ENCODE results near the gene GPR171.
A peak's percentile ranks its signal among the peaks of the same experiment; 100 is the strongest.
"Not testable (repeated sequence)": the region's sequence is repeated elsewhere in the genome, so short reads cannot be mapped to it uniquely, and the experiment has no call there.

The GPR171 gene, protein sequence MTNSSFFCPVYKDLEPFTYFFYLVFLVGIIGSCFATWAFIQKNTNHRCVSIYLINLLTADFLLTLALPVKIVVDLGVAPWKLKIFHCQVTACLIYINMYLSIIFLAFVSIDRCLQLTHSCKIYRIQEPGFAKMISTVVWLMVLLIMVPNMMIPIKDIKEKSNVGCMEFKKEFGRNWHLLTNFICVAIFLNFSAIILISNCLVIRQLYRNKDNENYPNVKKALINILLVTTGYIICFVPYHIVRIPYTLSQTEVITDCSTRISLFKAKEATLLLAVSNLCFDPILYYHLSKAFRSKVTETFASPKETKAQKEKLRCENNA
- 0 to 0.13 (median 0) reads per million in 18 experiments for total RNA-seq

GRCh38 chr3:151203051-151203420, at the start of gene GPR171:
Gene GPR171, minus strand, starts transcription at chr3:151203216. Its CDS starts 3,830 bp downstream, at chr3:151199386.
- DNase-seq: no peak

- no peak for DNase-seq
These were observed 45.8 kb upstream of the GPR171 start for GRCh38 chr3:151248772-151249337.

DNA sequence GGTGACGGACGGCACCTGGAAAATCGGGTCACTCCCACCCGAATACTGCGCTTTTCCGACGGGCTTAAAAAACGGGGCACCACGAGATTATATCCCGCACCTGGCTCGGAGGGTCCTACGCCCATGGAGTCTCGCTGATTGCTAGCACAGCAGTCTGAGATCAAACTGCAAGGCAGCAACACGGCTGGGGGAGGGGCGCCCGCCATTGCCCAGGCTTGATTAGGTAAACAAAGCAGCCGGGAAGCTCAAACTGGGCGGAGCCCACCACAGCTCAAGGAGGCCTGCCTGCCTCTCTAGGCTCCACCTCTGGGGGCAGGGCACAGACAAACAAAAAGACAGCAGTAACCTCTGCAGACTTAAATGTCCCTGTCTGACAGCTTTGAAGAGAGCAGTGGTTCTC, 39.0 kb upstream of the GPR171 start:
- DNase-seq: not testable (repeated sequence)

DNA sequence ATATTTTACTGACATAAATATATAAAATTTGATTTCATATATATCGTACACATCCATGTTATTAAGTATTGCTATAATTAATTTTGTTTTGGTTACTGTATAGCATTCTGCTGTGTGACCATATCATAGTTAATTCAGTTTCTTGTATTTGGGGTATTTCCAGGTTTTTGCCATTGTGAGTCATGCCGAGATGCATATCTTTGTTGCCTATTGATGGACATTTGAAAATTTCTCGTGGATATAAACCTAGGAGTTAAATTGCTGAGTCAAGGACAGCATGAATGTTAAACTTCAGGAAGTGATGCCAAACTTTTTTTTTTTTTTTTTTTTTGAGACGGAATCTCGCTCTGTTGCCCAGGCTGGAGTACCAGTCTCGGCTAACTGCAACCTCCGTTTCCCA, 33.7 kb upstream of the GPR171 start:
- no peak for DNase-seq

GRCh38 chr3:151236316-151236715, 33.3 kb upstream of the GPR171 start:
- no peak for DNase-seq

- DNase-seq: no peak
These were observed 31.8 kb upstream of the GPR171 start for GRCh38 chr3:151234825-151235224.

DNA sequence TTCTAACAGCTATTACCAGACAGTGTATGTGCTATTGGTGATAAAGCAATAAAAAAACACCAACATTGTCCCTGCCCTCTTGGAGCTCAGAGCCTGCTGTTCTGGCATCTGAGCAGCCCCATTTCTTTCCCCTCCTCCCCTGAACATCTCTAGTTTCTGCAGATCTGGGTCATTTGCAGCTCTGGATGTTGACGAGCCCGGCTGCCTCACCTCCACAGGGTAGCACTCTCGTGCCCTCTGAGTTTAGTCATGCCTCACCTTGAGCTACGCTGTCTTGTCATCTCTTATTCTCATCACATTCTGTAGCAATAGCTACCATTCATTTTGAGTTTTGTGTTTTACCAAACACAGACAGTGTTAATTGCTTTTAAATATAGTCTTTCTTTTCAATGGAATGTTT, 30.0 kb upstream of the GPR171 start:
- DNase-seq: no peak

DNA sequence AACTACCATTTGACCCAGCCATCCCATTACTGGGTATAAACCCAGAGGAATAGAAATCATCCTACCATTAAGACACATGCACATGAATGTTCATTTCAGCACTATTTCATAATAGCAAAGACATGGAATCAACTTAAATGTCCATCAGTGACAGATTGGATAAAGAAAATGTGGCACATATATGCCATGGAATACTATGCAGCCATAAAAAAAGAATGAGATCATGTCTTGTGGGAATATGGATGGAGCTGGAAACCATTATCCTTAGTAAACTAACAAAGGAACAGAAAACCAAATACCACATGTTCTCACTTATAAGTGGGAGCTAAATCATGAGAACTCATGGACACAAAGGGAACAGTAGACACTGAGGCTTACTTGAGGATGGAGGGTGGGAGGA, 29.4 kb upstream of the GPR171 start:
- not testable (repeated sequence) for DNase-seq

GRCh38 chr3:151230646-151231045, 27.6 kb upstream of the GPR171 start:
- peak; percentile 72 to 80 for DNase-seq

- DNase-seq: no peak
These were observed 25.6 kb upstream of the GPR171 start for GRCh38 chr3:151228666-151229040.

DNA sequence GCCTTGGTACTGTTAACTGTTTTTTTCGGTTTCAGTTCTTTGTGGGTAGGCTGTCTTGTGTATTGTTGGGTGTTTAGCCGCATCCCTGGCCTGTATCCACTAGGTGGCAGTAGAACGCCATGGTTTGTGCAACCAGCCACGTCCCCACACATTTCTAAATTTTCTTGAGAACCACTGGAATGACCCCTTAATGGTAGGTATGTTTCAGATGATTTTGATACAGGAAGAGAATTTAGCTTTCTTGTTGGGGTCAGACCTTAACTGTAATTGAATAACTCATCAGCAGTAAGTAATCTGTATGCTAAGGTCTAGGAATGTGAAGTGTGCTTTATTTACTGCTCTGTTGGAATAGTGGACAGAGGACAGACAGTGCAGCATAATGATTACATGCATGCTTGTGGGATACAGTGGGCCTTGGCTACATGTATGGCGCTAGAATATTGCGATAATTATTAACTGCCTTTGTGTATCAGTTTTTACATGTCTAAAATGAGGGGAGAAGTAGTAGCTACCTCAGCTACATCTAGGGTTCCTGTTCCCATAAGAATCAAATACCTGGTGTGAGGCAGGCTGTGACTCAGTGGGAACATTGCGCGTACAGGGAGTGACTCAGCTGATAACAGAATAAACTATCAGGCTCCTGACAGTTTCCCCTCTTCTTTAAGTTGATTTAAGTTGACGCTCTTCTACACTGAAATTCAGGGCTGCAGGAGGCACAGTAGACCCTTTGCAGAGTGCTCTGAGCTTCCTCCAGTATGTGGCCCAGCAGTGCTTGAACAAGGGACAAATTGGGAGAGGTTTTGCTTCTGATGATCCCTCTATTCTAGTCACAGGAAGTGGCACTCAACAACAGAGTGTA, 25.0 kb upstream of the GPR171 start:
- DNase-seq: peak; percentile 79 to 81

DNA sequence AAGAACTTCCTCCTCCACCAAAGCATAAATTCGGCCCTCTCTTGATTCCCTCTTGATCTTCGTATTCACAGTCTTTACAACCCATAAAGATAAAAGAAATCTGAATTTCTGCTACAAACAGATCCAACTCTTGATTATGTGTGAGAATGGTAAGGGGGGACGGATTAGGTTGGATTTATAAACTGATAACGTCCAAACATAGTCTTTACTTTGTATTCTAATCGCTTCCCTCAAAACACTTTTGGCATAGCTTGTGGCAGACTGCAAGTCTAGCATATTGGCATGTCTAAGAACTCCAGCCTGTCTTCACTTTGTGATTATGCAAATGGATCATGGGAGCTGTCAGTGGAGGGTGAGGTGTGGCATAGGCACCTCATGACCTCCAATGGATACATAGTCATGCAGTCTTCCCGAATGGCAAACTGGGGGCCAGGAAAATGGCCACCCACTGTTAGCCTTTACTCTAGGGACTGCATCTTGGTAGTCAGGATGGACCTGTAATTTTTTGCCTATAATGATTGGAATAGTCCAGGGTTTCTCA, 24.3 kb upstream of the GPR171 start:
- peak in 1 of 2 donors; percentile 32 for DNase-seq

- no peak for DNase-seq
These were observed 23.8 kb upstream of the GPR171 start for GRCh38 chr3:151226825-151227224.

DNA sequence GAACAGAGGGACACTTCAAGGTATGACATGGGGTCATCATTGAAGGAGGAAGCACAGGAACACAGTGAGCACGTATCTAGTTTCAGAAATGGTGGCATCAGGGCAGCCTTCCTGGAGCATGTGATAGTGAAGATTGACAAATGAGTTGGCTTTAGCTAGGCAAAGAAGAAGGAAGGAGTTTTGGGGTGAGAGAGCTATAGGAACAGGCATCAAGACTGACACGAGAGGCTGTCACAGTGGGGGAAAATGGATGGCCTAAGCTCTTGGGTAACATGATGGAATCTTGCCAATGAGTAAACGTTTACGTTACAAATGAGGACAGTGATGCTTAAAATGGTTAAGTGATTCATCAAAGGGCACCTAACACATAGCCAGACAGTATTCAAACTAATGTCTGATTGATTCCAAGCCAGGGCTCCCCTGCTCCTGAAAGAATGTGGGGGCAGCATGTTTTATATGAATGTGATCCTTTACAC, 23.1 kb upstream of the GPR171 start:
- peak; percentile 50 to 70 for DNase-seq

DNA sequence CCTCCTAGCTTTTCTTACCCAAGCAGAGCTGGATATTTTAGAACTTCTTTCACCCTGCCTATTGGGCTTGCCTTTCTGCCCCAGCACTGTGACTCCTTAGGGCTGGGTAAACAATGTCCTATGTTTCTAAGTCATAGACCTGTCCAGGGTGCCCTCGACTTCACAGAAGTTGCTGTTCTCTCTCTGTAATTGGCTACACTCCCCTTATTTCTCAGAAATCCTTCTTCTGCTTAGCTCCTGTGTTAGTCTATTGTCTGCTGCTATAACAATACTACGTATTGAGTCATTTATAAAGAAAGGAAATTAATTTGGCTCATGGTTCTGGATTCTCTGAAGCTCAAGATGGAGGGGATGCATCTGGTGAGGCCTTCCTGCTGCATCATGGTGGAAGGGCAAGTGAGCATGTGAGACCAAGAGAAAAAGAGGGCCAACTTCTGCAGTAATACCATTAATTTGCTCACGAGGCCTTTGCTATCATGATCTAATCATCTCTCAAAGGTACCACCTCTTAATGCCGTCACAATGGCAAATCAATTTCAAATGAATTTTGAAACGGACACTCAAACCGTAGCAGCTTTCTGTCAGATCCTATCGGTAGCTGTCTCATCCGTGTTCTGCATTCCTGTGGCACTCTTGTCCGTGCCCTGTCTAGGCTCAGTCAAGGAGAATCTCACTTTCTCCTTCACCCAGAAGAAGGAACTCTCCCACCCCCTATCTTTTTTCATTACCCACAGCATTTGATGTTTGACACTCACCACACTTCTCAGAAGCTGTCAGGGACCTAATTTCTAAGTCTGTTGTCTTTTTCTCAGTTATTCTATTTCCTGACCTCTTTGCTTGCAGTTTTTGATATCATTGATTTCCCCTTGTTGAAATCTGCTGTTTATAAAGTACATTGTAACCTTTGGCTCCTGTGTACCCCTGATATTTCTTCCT, 22.3 kb upstream of the GPR171 start:
- no peak for DNase-seq

GRCh38 chr3:151224268-151224866, 21.4 kb upstream of the GPR171 start:
- no peak for DNase-seq

DNA sequence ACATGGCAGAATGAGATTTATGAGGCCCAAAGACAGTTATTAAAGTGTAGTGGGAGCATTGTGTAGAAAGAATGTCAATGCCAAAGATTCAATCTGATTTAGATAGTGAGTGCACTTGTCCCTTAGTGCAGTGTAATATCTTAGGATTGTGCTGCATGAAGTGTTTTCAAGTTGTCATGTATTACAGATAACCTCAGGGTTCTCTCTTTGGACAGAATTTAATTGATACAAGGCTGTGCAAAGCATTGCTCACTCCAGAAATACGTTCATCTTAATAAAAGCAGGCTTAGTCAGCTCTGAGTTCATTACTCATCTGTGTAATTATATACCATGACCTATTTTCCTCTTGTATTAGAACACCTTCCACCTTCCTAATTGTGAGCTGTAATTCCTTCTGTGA, 16.0 kb upstream of the GPR171 start:
- no peak for DNase-seq

GRCh38 chr3:151218136-151218535, 15.1 kb upstream of the GPR171 start:
- DNase-seq: no peak

DNA sequence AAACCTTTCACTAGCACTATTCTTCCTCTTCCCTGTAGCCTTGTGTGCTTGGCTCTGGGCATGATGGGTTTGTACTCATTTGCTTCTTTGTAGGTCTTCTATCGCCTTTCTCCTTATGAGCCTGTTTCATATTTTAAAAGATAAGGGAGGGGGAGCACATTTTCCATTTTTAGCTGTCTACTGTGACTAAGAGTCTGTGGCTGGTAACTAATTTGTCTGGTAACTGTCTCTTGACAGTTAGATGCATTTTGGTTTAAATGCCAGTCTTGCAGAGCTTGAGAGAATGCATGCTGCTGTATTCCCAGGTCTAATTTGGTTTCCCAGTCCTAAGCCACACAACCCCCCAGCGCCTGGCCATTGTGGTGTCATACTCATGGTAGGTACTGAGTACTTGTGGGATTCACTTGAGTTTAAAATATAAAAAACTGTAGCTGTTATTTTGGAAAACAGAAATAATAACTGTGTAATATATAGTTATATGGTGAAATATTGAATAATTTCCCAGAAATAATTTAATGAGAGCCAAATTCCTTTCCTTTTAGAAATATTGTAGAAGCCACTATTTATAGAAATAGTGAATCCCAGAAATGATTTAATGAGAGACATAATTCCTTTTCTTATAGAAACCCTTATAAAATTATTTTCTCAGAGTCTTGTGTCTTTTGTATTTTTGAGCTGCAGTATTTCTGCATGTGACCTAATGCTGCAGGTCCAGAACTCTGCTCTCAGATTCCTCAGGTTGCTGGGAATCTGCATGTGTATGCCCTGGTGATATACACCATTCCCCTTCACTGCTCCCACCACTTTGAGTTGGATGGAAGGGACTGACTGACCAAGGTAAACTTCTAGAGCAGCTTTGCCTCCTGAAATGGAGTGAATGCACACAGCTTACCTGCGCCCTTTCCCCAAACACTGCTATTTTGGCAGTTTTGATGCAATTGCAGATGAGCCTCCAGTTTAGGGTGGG, 13.9 kb upstream of the GPR171 start:
- peak in 1 of 2 donors; percentile 5 for DNase-seq

DNA sequence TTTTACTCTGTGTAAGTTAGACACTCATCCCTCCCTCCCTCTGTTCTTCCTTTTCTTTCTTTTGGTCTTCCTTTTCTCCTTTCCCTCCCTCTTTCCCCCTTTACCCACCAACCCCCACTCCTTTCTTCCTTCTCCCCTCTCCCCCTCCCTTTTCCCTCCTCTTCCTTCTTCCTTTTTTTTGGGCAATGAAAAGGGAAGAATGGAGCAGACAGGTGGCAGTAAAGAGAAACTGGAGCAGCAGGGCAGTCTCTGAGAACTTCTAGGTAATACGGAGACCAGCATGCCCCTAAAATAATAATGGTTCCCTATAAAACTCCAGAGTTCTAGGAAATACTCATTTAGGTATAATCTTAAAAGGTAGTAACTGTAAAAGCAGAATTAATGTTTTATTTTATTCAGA, 11.4 kb upstream of the GPR171 start:
- DNase-seq: no peak

Measured in inflammatory macrophage (primary cell).